ENCODE data around the gene CHAF1B.
A peak's percentile ranks its signal among the peaks of the same experiment; 100 is the strongest.
"Not testable (repeated sequence)": the region's sequence is repeated elsewhere in the genome, so short reads cannot be mapped to it uniquely, and the experiment has no call there.

CHAF1B gene

DNA sequence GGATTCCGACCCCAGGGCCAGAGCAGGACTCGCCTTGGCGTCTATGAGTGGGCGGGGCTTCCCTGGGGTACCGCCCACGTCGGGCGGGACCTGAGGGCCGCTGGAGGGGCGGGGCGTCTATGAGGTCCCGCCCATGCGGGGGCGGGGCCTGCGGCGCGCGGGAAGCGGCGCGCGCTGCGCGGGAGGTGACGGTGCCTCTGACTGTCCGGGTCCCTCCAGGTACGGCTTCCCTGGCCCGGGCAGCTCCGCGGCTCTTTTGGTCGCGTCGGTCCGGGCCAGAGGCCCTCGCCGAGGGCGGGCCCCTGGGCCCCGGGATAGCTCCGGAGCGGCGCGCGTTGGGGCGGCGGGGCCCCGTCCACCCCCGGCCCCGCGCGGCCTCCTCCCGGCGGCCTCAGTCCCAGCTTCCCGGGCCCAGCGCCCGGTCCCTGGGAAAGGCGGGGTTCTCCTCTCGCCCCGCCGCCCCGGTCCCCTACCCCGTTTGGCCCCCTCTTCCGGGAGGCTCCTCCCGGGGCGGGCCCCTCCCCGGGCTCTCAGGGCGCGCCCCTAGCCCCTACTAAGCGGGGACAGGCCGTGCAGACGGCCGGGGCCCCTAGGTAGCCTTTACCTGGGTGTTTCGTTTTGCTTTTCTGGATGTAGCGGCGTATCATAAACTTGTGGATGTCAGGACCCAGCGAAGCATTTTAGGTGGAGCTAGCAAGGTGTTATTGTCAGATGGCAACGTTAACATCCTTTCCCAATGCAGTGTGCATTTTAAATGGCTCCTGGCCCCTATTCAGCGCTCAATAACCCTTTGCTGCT is at the start of gene CHAF1B:
Gene CHAF1B (plus strand): TSS at position 160 of the 798 bp plus-strand sequence. CDS start 745 bp downstream, outside the sequence.
- peak; percentile 96 for DNase-seq

DNA sequence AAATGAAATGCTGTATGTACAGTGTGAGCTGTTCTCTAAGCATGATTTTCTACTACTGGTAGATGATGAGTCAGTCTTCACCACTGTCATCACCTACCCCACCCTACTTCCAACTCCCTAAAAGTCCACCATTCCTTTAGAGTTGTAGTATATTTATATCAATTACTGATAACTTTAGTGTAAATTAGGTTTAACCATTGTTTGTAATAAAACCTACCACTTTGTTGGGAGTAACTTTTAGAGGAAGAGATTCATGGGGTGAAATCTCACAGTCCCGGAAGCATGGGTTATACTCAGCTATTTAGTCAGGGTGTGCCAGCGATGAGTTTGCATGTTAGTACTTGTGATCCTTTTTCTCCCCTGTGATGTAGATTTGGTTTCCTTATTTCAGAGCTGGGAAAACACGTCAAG is 48.1 kb upstream of the CHAF1B start:
- no peak for DNase-seq

DNA sequence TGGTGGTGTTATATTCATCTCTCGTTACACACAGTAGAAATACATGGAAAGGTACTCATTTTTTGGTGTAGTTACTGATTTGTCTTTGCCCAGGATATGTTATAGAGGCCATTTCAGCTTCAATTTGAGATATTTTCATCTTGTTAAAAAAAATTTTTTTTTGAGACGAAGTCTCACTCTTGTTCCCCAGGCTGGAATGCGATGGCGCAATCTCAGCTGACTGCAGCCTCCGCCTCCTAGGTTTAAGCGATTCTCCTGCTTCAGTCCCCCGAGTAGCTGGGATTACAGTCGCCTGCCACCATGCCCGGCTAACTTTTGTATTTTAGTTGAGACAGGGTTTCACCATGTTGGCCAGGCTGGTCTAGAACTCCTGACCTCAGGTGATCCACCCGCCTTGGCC is 46.2 kb upstream of the CHAF1B start:
- no peak for DNase-seq

DNA sequence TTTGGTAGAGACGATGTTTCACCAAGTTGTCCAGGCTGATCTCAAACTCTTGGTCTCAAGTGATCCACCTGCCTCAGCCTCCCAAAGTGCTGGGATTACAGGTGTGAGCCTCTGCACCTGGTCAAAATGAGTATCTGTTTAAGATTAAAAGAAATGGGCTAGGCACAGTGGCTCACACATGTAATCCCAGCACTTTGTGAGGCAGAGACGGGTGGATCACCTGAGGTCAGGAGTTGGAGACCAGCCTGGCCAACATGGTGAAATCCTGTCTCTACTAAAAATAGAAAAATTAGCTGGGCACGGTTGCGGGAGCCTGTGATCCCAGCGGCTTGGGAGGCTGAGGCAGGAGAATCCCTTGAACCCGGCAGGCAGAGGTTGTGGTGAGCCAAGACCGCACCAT is 42.6 kb upstream of the CHAF1B start:
- not testable (repeated sequence) for DNase-seq

DNA sequence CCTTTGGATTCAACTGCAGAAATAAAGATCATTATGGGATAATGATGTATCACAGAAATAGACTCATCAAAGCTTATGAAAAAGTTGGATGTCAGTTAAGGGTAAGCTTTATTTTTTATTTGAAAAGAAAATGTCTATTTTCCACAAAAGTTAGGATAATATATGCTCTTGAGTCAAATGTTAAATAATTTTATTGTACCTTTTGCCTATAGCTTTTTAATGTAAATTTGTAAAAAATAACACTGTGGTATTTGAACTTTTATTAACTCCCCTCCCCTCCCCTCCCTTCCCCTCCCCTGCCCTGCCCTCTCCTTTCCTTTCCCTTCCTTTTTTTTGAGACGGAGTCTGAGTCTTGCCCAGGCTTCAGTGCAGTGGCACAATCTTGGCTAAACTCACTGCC is 40.3 kb upstream of the CHAF1B start:
- DNase-seq: no peak

DNA sequence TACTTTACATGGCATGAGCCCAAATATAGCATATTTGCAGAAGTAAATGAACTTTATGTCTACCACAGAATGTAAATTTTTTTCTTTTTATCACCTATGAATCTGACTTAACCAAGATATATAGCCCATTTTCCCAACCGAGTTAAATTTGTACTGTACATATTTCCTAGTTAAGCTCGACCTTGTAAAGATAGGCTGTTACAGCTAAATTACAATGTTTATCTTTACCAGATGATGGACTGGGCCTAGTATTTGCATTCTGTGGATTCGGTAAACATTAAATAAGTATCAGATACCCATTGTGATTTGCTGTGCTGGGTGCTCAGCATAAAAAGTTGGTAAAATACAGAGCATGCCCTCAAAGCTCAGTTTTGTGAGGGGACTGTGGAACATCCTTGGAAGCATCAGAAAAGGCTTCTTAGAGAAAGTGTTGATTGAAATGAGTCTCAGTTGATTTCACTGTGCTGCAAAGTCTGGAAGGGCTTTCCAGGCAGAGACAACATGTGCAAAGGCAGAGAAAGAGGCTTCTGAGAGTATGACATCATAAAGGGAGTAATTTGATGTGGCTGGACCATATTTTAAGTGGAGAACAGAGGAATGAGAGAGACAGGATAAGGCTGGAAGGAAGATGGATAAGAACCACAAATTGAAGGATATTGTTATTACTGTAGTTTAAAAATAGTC is 37.8 kb upstream of the CHAF1B start:
- DNase-seq: no peak

DNA sequence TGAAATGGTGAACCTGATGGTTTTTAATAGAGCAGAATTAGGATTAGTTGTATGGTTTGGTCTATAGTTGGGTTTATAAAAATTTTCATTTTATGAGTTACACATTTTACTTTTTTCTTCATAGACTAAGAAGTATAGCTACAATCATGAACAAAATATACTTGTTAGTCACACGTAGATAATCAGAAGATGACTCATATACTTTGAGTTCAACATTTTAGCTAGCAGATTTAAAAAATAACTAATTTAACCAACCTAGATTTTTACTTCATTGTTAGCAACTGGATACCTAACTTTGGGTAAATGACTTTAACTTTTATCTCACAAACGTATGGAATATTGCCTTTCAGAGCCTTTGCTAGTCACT is 37.2 kb upstream of the CHAF1B start:
- no peak for DNase-seq

DNA sequence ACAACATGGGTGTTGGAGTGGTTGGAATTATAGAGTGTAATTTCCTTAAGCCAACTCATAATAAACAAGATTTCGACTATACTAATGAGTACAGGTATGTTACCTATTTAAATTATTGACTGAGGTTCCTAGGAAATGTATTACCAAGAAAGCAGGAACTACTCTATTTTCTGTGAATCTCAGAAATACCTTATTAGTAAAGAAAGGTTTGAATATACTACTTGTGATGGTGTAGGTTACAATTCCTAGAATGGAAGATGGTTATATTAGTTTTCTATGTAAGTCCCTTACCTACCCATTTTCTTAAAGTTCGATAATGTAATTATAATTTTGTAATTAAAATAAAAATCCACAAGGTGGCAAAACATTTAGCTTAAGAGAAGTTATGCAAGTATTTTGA is 35.9 kb upstream of the CHAF1B start:
- DNase-seq: no peak

DNA sequence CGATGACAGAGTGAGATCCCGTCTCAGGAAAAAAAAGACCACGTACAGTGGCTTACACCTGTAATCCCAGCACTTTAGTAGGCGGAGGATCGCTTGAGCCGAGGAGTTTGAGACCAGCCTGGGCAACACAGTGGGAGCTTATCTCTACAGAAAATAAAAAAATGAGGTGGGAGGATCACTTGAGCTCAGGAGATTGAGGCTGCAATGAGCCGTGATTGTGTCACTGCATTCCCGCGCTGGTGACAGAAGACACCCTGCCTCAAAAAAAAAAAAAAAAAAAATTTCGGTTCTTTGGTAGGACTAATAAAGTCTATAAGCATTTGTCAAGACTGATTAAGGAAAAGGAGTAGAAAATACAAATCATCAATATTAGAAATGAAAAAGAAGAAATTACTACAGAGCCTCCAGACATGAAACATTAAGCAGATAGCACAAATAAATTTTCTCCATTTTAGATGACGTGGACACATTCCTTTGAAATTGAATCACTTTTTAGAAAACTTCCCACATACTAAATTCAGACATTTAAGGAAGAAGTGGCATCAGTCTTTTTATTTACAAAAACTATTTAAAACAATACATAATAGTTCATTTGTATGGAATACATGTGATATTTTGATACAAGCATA is 34.8 kb upstream of the CHAF1B start:
- no peak for DNase-seq

DNA sequence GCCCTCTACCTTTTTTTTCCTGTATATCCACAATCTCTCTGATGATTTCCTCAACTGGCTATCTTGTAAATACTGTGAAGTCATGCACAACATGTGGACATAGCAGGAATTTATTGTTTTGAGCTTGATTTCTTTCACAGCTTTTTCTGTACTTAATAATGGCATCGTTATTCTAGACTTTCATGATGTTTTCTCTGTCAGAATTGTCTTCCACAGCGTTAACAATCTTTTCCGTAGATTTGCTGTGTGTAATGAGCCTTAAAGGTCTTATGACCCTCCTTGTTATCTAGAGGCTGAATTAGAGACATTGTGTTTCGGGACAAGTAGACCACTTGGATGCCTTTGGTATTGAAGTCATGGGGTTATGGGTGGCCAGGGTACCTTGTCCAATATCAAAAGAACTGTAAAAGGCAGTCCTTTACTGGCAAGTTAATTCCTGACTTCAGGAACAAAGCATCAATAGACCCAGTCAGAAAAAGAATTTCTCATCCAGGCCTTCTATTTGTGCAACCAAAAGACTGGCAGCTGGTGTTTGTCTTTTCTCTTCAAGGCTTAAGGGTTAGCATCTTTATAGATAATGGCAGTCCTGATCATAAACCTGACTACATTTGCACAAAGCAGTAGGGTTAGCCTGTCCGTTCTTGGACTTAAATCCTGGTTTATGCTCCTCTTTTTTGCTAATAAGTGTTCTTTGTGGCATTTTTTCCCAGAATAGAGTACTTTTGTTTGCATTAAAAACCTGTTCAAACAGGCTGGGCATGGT is 30.1 kb upstream of the CHAF1B start:
- no peak for DNase-seq

DNA sequence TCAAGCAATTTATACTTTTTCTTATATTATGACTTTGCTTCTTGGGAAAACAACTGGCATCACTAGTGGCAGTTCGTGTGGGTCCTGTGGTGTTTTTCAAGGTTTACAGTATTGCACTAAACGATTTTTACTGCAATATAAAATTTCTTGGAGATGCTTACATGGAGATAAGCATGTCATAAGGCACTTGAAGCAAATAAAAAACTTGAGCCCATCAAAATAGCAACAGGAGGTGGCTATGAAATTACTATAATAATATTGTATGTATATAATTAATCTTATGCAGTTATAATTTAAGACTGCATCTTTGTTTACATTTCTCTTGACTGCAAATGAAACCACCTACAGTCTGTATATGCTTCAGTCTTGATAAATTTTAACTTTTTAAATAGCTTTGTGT is 29.3 kb upstream of the CHAF1B start:
- no peak for DNase-seq

DNA sequence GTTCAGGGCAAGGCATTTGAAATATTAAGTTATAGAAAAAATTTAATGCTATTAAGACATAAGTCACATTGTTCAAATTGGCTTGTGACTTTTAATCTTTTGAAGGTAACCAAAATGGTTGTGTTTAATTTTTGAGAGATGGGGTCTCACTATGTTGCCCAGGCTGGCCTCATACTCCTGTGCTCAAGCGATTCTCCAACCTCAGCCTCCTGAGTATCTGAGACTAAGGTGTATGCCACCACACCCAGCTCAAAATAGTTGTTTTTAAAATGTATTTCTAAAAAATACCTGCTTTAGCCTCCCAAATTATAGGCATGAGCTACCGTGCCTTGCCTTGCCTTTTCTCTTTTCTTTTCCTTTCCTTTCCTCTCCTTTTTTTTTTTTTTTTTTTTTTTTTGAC is 26.0 kb upstream of the CHAF1B start:
- no peak for DNase-seq

DNA sequence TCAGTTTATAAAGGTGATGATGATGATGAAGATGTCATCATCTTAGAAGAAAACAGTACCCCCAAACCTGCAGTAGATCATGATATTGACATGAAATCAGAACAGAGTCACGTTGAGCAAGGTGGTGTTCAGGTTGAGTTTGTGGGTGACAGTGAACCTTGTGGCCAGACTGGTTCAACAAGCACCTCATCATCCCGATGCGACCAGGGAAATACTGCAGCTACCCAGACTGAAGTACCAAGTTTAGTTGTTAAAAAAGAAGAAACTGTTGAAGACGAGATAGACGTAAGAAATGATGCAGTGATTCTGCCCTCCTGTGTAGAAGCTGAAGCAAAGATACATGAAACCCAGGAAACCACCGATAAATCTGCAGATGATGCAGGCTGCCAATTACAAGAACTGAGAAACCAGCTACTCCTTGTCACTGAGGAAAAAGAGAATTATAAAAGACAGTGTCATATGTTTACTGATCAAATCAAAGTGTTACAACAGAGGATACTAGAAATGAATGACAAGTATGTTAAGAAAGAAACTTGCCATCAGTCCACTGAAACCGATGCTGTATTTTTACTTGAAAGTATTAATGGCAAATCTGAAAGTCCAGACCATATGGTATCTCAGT is 16.0 kb upstream of the CHAF1B start:
- DNase-seq: no peak

DNA sequence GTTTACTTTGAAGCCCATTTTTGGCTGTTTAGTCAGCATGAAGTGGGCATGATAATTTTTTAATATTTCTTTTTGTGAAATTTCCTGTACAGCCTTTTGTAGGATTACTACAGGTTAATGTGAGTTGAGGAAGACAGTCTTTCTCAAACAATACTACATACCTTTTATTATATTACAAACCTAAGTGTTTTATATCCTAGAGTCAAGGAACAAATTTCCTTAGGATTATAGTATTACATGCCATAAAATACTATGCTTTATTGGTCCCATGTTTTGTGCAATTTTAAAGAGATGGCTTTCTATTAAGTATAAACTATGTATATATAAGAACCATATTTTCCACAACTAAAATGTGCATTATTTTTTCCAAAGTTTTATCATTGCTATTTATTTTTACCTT is 9.2 kb upstream of the CHAF1B start:
- DNase-seq: no peak

DNA sequence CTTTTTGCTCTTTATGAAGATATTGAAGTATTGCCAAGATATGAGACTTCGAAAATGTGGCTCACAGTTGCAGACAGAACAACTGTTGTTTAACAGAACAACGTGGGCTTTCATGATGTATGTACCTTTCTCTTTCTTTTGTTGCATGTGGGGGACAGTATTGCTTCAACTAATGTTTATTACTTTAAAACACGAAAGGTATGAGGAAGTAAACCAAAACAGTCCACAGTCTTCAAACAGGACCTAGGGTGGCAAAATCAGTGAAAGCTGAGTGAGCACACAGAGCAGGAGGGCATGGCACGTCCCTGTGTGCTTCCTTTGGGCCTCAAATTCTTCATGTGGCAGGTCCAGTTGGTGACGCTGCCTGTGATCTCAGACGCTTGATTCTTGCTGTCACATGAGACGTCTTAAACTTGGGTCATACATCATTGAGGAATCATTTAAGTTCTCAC is 7.8 kb upstream of the CHAF1B start:
- DNase-seq: no peak

DNA sequence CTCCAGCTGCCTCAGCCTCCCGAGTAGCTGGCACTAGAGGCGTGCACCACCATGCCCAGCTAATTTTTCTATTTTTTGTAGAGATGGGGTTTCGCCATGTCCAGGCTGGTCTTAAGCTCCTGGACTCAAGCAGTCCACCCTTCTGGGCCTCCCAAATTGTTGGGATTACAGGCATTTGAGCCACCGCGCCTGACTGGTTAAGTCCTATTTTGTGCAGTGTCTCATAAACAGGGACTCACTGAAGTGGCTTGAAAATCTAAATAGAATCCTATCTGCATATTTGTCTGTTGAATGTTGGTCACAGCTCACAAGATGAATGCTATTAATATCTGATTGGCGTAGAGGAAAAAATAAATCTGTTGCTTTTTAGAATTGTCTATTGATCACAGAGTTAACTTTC is 5.9 kb upstream of the CHAF1B start:
- no peak for DNase-seq

DNA sequence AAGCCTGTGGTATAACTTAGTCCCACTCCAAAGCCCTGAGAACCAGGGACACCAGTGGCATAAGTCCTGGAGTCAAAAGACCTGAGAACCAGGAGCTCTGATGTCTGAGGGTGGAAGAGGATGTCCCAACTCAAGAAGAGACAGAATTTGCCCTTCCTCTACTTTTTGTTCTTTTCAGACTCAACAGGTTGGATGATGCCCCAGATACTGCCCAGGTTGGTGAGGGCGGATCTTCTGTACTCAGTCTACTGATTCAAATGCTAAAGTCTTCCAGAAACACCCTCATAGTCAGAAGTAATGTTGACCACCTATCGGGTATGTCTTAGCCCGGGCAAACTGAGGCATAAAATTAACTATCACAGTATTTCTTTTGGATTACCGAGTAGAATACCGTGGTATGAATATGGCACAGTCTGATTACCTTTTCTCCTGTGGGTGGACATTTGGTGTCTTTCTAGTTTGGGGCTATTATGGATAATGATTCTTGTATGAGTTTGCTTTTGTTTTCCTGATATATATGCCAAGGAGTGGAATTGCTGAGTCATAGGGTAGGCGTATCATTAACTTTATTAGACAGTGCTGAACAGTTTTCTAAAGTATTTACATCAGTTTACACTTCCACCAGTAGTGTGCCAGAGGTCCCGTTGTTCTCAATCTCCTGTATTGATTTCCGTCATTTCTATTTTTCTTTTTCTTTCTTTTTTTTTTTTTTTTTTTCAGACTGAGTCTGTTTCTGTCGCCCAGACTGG is 3.2 kb upstream of the CHAF1B start:
- DNase-seq: no peak

DNA sequence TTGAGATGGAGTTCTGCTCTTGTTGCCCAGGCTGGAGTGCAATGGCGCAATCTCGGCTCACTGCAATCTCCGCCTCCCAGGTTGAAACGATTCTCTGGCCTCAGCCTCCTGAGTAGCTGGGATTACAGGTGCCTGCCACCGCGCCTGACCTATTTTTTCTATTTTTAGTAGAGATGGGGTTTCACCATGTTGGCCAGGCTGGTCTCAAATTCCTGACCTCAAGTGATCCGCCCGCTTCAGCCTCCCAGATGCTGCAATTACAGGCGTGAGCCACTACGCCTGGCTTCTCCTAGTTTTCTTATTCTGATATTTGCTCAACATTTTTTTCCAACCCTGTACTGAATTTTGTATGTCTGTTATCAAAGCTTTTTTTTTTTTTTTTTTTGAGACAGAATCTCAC is 2.5 kb upstream of the CHAF1B start:
- not testable (repeated sequence) for DNase-seq

DNA sequence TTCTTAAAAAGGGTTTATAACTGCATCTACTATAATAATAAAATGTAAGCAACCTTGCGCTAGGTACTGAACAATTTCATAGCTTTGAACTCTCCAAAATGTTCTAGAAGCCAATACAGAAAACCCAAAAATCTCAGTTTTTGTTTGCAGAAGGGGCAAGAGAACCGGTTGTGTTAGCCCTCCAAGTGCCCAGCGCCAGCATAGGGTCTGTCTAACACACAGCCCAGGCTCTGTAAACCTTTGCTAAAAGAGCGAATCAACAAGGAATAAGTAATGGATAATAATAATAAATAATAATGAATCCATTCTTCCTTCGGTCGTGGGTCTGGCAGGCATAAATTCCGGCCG is 333 bp upstream of the CHAF1B start:
- DNase-seq: no peak

DNA sequence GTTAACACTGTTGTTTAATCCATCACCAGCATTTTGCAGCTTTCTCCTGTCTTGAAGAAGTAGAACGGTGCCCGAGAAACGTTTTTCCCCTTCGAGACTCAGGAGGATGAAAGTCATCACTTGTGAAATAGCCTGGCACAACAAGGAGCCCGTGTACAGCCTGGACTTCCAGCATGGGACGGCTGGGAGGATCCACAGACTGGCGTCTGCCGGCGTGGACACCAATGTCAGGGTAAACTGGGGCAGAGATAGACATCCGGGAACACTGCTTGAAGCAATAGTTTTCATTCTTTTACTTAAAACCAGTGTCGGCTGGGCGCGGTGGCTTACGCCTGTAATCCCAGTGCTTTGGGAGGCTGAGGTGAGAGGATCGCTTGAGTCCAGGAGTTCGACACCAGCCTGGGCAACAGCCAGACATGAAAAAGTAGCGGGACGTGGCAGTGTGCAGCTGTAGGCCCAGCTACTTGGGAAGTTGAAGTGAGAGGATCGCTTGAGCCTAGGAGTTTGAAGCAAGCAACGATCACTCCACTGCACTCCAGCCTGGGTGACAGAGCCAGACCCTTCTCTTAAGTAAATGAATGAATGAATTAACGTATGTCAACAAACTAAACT is 945 bp downstream of the CHAF1B start:
- no peak for DNase-seq

DNA sequence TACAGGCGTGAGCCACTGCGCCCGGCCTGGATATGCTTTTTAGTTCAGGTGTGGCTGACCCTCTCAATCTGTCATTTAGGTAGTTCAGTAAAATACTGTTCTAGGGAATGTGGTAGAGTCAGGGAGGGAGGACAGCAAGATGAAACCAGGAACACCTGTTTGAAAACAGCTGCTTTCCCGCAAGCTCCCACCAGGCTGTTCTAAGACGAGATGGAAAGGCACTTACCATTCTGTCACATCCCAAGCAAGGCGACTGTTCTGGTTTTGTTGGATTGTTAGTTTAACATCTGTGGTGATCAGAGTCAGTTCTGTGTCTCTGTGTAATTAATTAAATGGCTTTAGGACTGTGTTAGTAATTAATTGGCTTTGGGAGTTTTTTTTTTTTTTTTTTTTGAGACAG is 2.9 kb downstream of the CHAF1B start:
- no peak for DNase-seq

DNA sequence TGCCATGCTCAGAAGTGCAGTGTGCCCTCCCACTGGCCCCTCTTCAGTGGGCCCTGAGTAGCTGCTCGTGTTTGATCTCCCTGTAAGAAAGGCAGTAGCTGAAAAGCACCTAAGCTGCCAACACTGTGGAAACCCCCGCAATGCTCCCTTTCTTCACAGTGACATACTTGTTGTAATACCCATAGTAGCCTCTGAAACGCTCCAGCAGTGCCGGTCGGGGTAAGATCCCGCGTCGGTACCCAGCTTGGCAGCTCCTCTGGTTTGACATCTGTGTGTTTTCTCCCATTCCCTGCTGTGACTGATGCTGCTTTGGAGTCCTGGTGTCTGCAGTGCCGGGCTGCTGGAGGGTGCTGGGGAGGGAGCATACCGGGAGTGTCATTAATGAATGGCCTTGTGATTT is 3.6 kb downstream of the CHAF1B start:
- DNase-seq: no peak

Data from OCI-M1 (cell line).